ENCODE data around the gene CFAP73. TPM values are rescaled to one million over a fixed set of nuclear protein-coding genes. Genes with fewer than 3 reads are reported as not detected.

The CFAP73 gene
- total RNA-seq, 1 experiment from 2014 or later, result not detected

- DNase-seq (ENCODE audit: low read depth), result no peak
These were observed 14.5 kb downstream of the CFAP73 start for GRCh38 chr12:113164014-113164413.

- no peak for DNase-seq (ENCODE audit: low read depth)
These were observed 16.3 kb downstream of the CFAP73 start for GRCh38 chr12:113165521-113166450.

GRCh38 chr12:113167868-113168267, 18.3 kb downstream of the CFAP73 start:
- no peak for DNase-seq (ENCODE audit: low read depth)

GRCh38 chr12:113169697-113170096, 20.2 kb downstream of the CFAP73 start:
- no peak for DNase-seq (ENCODE audit: low read depth)

GRCh38 chr12:113170457-113170856, 20.9 kb downstream of the CFAP73 start:
- DNase-seq (ENCODE audit: low read depth), result no peak

- DNase-seq (ENCODE audit: low read depth), result no peak
These were observed 21.4 kb downstream of the CFAP73 start for GRCh38 chr12:113170926-113171325.

- no peak for DNase-seq (ENCODE audit: low read depth)
These were observed 22.0 kb downstream of the CFAP73 start for GRCh38 chr12:113171543-113171942.

- DNase-seq (ENCODE audit: low read depth), result no peak
These were observed 22.7 kb downstream of the CFAP73 start for GRCh38 chr12:113172185-113172584.

GRCh38 chr12:113173081-113173698, 23.7 kb downstream of the CFAP73 start:
- DNase-seq (ENCODE audit: low read depth), result no peak

GRCh38 chr12:113174461-113175384, 25.2 kb downstream of the CFAP73 start:
- DNase-seq (ENCODE audit: low read depth), result peak; percentile 74

GRCh38 chr12:113179023-113179422, 29.5 kb downstream of the CFAP73 start:
- no peak for DNase-seq (ENCODE audit: low read depth)

- no peak for DNase-seq (ENCODE audit: low read depth)
These were observed 30.8 kb downstream of the CFAP73 start for GRCh38 chr12:113180333-113180732.

- DNase-seq (ENCODE audit: low read depth), result no peak
These were observed 32.5 kb downstream of the CFAP73 start for GRCh38 chr12:113181975-113182374.

GRCh38 chr12:113183030-113183589, 33.6 kb downstream of the CFAP73 start:
- no peak for DNase-seq (ENCODE audit: low read depth)

- no peak for DNase-seq (ENCODE audit: low read depth)
These were observed 34.8 kb downstream of the CFAP73 start for GRCh38 chr12:113184098-113184899.

- DNase-seq (ENCODE audit: low read depth), result peak; percentile 96
These were observed 35.3 kb downstream of the CFAP73 start for GRCh38 chr12:113184900-113185179.

- peak; percentile 90 for DNase-seq (ENCODE audit: low read depth)
These were observed 35.9 kb downstream of the CFAP73 start, which contains the start of the genes DDX54 and RITA1 for GRCh38 chr12:113185180-113186032. Gene DDX54, minus strand, starts transcription at chr12:113185478. Its CDS starts 27 bp downstream, at chr12:113185451. Gene RITA1, plus strand, starts transcription at chr12:113185721. Its CDS starts 1,026 bp downstream, at chr12:113186747.

GRCh38 chr12:113186033-113186365, 36.5 kb downstream of the CFAP73 start:
- no peak for DNase-seq (ENCODE audit: low read depth)

- DNase-seq (ENCODE audit: low read depth), result no peak
These were observed 37.3 kb downstream of the CFAP73 start for GRCh38 chr12:113186666-113187325.
